Ishikawa (cell line): ENCODE results near the gene ZDHHC1.

Experiments
- CEBPB ChIP-seq: IDR thresholded peaks from 2 replicates; pipeline ENCODE4 v1.6.1; 2012
- CREB1 ChIP-seq: IDR thresholded peaks from 2 replicates; pipeline ENCODE4 v1.6.1; 2012; ENCODE audit warnings: low read depth
- EGR1 ChIP-seq: IDR thresholded peaks from 2 replicates; pipeline ENCODE4 v1.6.1; 2012
- EP300 ChIP-seq: IDR thresholded peaks from 2 replicates; pipeline ENCODE4 v1.6.1; 2012; ENCODE audit warnings: borderline replicate concordance
- FOXM1 ChIP-seq: IDR thresholded peaks from 2 replicates; pipeline ENCODE4 v1.6.1; 2012; ENCODE audit warnings: low read depth, borderline replicate concordance
- NFIC ChIP-seq: IDR thresholded peaks from 2 replicates; pipeline ENCODE4 v1.6.1; 2012
- RAD21 ChIP-seq: IDR thresholded peaks from 2 replicates; pipeline ENCODE4 v1.6.1; 2012; ENCODE audit warnings: low read depth
- REST ChIP-seq: IDR thresholded peaks from 2 replicates; pipeline ENCODE4 v1.6.1; 2012; ENCODE audit warnings: low read depth, mild to moderate bottlenecking
- TAF1 ChIP-seq: IDR thresholded peaks from 2 replicates; pipeline ENCODE4 v1.6.1; 2012; ENCODE audit warnings: low read depth, mild to moderate bottlenecking
- TCF12 ChIP-seq: IDR thresholded peaks from 2 replicates; pipeline ENCODE4 v1.6.1; 2012; ENCODE audit warnings: low read depth
- TEAD4 ChIP-seq: IDR thresholded peaks from 2 replicates; pipeline ENCODE4 v1.6.1; 2012
- YY1 ChIP-seq: IDR thresholded peaks from 2 replicates; pipeline ENCODE4 v1.6.1; 2012; ENCODE audit warnings: low read depth
- ZBTB7A ChIP-seq: IDR thresholded peaks from 2 replicates; pipeline ENCODE4 v1.6.1; 2012; ENCODE audit warnings: low read depth
- TF ChIP-seq, protein P1 (sequence below): IDR thresholded peaks from 2 replicates; pipeline ENCODE4 v1.6.1; 2012
- TF ChIP-seq, protein P2 (sequence below): IDR thresholded peaks from 2 replicates; pipeline ENCODE4 v1.6.1; 2012

Gene ZDHHC1

GRCh38 chr16:67399218-67399733 is 17.0 kb downstream of the ZDHHC1 start:
- TF ChIP-seq TCF12 (no peak), RAD21 (peak; percentile 25; the same call in 1 of the 2 replicates)

- TF ChIP-seq, protein P1, sequence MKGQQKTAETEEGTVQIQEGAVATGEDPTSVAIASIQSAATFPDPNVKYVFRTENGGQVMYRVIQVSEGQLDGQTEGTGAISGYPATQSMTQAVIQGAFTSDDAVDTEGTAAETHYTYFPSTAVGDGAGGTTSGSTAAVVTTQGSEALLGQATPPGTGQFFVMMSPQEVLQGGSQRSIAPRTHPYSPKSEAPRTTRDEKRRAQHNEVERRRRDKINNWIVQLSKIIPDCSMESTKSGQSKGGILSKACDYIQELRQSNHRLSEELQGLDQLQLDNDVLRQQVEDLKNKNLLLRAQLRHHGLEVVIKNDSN, result no peak
- TF ChIP-seq YY1 (no peak), EP300 (no peak), TEAD4 (no peak), CEBPB (no peak), ZBTB7A (no peak), TCF12 (no peak), REST (no peak), NFIC (no peak), EGR1 (no peak), CREB1 (no peak), FOXM1 (no peak), TAF1 (no peak), RAD21 (no peak)
- TF ChIP-seq, protein P2, sequence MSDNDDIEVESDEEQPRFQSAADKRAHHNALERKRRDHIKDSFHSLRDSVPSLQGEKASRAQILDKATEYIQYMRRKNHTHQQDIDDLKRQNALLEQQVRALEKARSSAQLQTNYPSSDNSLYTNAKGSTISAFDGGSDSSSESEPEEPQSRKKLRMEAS, result no peak
Measured at GRCh38 chr16:67398546-67399217, 17.6 kb downstream of the ZDHHC1 start.

GRCh38 chr16:67397812-67398545 is 18.3 kb downstream of the ZDHHC1 start:
- TF ChIP-seq TAF1 (no peak), EP300 (no peak), TCF12 (no peak), RAD21 (no peak), TEAD4 (no peak), CREB1 (no peak), EGR1 (no peak), CEBPB (no peak), NFIC (no peak)

DNA sequence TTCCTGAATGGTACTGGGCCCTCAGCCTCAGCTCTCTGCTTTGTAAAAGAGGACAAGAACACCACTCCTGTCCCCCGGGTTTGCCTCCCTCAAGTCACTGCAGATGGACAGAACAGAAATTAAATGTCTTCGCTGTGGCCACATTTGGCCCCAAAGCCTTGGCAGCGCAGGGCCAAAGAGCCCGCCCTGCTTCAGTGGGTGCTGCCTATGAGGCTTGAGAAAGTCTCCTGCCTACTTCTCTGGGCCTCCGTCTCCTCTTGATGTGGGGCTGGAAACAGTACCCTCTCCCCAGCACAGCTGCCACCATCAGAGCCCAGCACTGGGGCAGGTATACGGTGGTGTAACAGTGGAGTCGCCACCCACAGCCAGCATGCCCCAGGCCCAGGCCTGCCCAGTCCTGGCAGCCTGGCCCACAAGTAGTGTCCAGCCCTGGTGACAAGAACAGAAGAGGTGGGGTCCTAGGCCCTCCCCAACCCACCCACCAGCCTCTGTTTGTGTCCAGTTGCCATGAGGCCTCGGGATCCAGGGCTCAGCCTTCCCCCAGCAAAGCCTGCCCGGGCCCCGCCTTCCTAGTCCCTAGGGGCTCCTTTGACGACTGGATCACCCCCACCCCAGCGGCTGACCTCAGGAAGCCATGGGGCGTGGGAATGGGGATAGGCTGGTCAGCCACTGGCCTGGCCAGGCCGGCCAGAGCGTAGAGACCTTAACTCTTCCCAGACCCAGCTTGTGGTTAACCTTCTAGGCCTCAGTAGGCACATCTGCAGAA is 19.1 kb downstream of the ZDHHC1 start:
- TF ChIP-seq EGR1 (no peak), FOXM1 (no peak), ZBTB7A (no peak), TEAD4 (no peak), YY1 (no peak)
- TF ChIP-seq, protein P1, result no peak

DNA sequence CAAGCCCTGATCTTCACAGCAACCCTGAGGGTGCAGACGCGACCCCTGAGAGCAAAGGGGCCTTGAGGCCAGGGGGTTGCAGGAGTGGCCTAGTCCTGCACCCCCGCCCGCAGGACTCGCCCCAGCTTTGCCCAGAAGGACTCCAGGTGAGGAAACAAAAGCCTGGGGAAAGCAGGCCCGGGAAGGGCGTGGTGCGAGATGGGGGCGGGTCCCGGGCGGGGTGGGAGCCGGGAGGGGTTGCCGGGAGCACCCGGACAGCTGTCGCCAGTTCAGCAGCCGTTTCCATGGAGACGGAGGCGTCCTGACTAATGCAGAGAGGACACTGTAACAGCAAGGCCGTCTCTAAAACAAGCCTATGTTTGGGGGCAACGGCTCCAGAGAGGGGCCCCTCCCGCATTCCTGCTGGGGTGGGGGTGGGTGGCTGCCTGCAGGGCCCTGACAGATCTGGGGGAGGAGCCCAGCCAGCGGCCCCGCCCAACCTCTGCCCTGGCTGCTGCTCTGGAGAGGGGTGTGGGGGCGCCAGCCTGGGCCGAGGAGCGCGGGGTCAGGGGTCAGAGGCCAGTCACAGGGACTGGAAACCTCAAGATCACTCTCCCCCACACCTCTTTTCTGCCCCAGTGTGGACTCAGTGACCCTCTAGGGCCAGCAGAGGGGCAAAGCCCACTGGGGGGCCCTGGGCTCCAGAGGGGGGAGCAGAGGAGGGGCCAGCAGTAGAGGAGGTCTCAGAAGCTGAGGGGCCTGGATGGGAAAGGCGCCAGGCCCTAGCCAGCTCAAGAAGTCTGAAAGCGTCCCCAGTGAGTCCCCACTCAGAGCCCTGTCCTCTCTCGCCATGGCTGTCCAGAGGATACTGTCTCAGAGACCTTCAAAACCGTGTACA is 19.9 kb downstream of the ZDHHC1 start:
- peak; percentile 43; the same call in 1 of the 2 replicates for TF ChIP-seq TEAD4
- TF ChIP-seq YY1, result no peak
- no peak for TF ChIP-seq TAF1

DNA sequence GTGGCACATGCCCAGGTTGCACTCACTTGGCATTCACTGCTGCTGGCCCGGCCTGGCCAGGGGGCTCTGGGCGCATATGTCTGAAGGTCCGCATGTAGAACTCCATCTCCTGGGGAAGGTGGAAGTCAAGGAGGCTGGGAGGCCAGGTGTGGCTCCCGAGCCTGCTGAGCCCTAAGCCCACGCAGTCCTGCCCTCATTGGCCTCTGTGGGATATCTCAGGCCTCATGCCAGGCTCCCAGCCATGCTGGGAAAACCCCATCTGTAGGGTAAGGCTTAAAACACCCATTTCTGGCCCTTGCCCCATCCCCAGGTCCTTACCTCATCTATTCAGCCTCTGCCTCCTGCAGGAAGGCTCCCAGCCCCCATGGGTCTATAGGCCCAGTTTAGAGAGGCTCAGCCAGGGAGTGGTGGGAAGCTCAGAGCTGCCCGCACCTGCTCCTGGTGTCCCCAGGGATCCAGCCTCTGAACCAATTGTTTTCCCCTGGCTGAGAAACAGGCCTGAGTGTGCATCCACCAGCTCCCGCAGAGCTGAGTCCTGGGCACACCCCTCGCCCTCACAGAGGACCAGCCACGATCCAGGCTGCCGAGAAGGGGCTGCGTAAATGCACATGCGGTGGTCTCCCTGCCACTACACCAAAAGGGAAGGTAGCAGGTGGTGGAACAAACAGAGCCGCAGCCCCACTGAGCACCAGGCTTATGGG is 20.7 kb downstream of the ZDHHC1 start:
- TF ChIP-seq TAF1, result no peak
- no peak for TF ChIP-seq TEAD4
